CD4-positive, alpha-beta T cell (primary cell): ENCODE results near the gene TYR. TPM values are rescaled to one million over a fixed set of nuclear protein-coding genes. Genes with fewer than 3 reads are reported as not detected.
"Not testable (repeated sequence)": the region's sequence is repeated elsewhere in the genome, so short reads cannot be mapped to it uniquely, and the experiment has no call there.

Experiments used
- ATAC-seq: fragments of 200-7000 bp; cut with Tn5 transposase; one replicate; pipeline ENCODE4 v1.10.0; 2022; ENCODE audit warnings: mild to moderate bottlenecking; ENCODE audit not compliant: poor library complexity
- CTCF ChIA-PET: fragments of 350-600 bp; sonication (Branson Sonifier 250); formaldehyde crosslinking; loops from one replicate; lab custom pipeline; 2021; ENCODE audit warnings: antibody characterized with exemption, inconsistent platforms; lab: Charles Lee
- POLR2A ChIA-PET: fragments of 350-600 bp; sonication (Branson Sonifier 250); formaldehyde crosslinking; loops from one replicate; lab custom pipeline; 2021; ENCODE audit warnings: antibody characterized with exemption, inconsistent platforms; lab: Charles Lee
- DNase-seq, 14 experiments: peaks; one replicate each; pipeline ENCODE4 v3.0.0-alpha.2; 2013 to 2020; ENCODE audit warnings: mixed read lengths in 2 of 14
- H3K27ac ChIP-seq, 2 donors: one replicate each; pipeline versions ENCODE4 v1.5.1 to v1.7.0; 2013; ENCODE audit warnings: low read length in 2 of 2, low read depth in 1 of 2, mild to moderate bottlenecking in 1 of 2
- H3K27me3 ChIP-seq, 2 experiments: 1 replicate in 1 of 2; 2 replicates in 1 of 2; pipeline versions ENCODE4 v1.6.1 to v1.7.0; 2013; ENCODE audit warnings: low read length in 2 of 2, control low read depth in 1 of 2, mild to moderate bottlenecking in 1 of 2, moderate library complexity in 1 of 2; ENCODE audit not compliant: insufficient read depth in 2 of 2, control insufficient read depth in 1 of 2
- H3K36me3 ChIP-seq: one replicate; pipeline ENCODE4 v1.6.1; 2013; ENCODE audit warnings: low read length, control low read depth; ENCODE audit not compliant: insufficient read depth
- H3K4me1 ChIP-seq: one replicate; pipeline ENCODE4 v1.6.1; 2013; ENCODE audit warnings: low read length, control low read depth; ENCODE audit not compliant: insufficient read depth
- H3K4me3 ChIP-seq: one replicate; pipeline ENCODE4 v1.5.1; 2013; ENCODE audit warnings: mild to moderate bottlenecking, low read length, moderate library complexity
- H3K9me3 ChIP-seq, 2 experiments: 1 replicate in 1 of 2; 2 replicates in 1 of 2; pipeline versions ENCODE4 v1.6.1 to v1.7.0; 2013; ENCODE audit warnings: low read length in 2 of 2, mild to moderate bottlenecking in 2 of 2, control low read depth in 1 of 2, moderate library complexity in 1 of 2; ENCODE audit not compliant: control insufficient read depth in 1 of 2, insufficient read depth in 1 of 2
- H3K27ac Mint-ChIP-seq: one replicate; pipeline ENCODE4 v1.8.0; 2020; ENCODE audit warnings: mixed read lengths
- H3K27me3 Mint-ChIP-seq: one replicate; pipeline ENCODE4 v1.8.0; 2021; ENCODE audit warnings: mixed read lengths
- H3K36me3 Mint-ChIP-seq: one replicate; pipeline ENCODE4 v1.8.0; 2021; ENCODE audit warnings: low read depth, mixed read lengths
- H3K4me1 Mint-ChIP-seq: one replicate; pipeline ENCODE4 v1.8.0; 2021; ENCODE audit warnings: low read depth, mixed read lengths
- H3K4me3 Mint-ChIP-seq: one replicate; pipeline ENCODE4 v1.8.0; 2020; ENCODE audit warnings: mild to moderate bottlenecking, mixed read lengths
- H3K9me3 Mint-ChIP-seq: one replicate; pipeline ENCODE4 v1.8.0; 2020; ENCODE audit warnings: mixed read lengths
- CTCF ChIP-seq: fragments of 200-600 bp; IDR thresholded peaks from one replicate; pipeline ENCODE4 v1.8.0; 2022; ENCODE audit warnings: antibody characterized with exemption, mild to moderate bottlenecking
- intact Hi-C, 2 experiments: fragments of 100-400 bp; cut with DNase I in 1 of 2; cut with micrococcal nuclease in 1 of 2; formaldehyde crosslinking; loops; one replicate each; pipeline versions ENCODE4 v1.15.1 to v1.9.0; 2023 to 2025; cut with DNase I, micrococcal nuclease
- total RNA-seq, 174 experiments: library from RNA in 2 of 174; stranded (reverse) in 2 of 174; gene quantifications; one replicate each; pipeline ENCODE4 v1.2.3 and lab custom pipeline; 2021 to 2026

The TYR gene
- total RNA-seq, 2 experiments from 2014 or later: not detected

- ATAC-seq (no peak), DNase-seq (no peak)
- Histone ChIP-seq H3K4me1 (no peaks in the 10 kb centered on the region), H3K4me3 (no peak overlapping the region), H3K27me3 (no peaks in the 10 kb centered on the region), H3K27ac (no peak overlapping the region), H3K9me3 (no peaks in the 10 kb centered on the region), H3K36me3 (no peaks in the 10 kb centered on the region)
- Mint-ChIP-seq H3K27me3 (no peaks in the 10 kb centered on the region), H3K36me3 (no peaks in the 10 kb centered on the region), H3K4me1 (no peaks in the 10 kb centered on the region), H3K27ac (no peak overlapping the region), H3K4me3 (no peak overlapping the region), H3K9me3 (no peaks in the 10 kb centered on the region)
- intact Hi-C loops: no loop called here
- POLR2A ChIA-PET: no interaction called here
- CTCF ChIA-PET: no interaction called here
- TF ChIP-seq CTCF: no peak
These were observed 101.5 kb downstream of the TYR start for GRCh38 chr11:89279176-89279575.

- POLR2A ChIA-PET, H3K4me3 Mint-ChIP-seq, H3K27me3 Mint-ChIP-seq, DNase-seq, H3K27ac Mint-ChIP-seq, H3K36me3 Mint-ChIP-seq, H3K27me3 ChIP-seq, H3K4me1 Mint-ChIP-seq, H3K4me1 ChIP-seq, H3K9me3 ChIP-seq, H3K27ac ChIP-seq, ATAC-seq, H3K9me3 Mint-ChIP-seq, intact Hi-C loops, H3K36me3 ChIP-seq, H3K4me3 ChIP-seq, CTCF ChIA-PET: not testable (repeated sequence)
These were observed 103.5 kb downstream of the TYR start for GRCh38 chr11:89281032-89281677.

- H3K9me3 ChIP-seq, ATAC-seq, H3K9me3 Mint-ChIP-seq, H3K36me3 ChIP-seq, H3K4me1 ChIP-seq, CTCF ChIA-PET, H3K27me3 Mint-ChIP-seq, POLR2A ChIA-PET, H3K27me3 ChIP-seq, intact Hi-C loops, H3K27ac ChIP-seq, H3K4me3 ChIP-seq, H3K36me3 Mint-ChIP-seq, H3K4me3 Mint-ChIP-seq: not testable (repeated sequence)
- Mint-ChIP-seq H3K4me1 (peaks cover 18% of the 10 kb centered on the region), H3K27ac (peak overlapping the region; percentile 31)
- peak in 2 of 14 experiments; percentile 5 to 6 for DNase-seq
These were observed 108.9 kb downstream of the TYR start for GRCh38 chr11:89286601-89287000.

GRCh38 chr11:89288004-89288403, 110.3 kb downstream of the TYR start:
- H3K4me1 ChIP-seq, H3K4me3 ChIP-seq, POLR2A ChIA-PET, H3K36me3 Mint-ChIP-seq, H3K27me3 ChIP-seq, ATAC-seq, H3K27ac Mint-ChIP-seq, intact Hi-C loops, H3K9me3 Mint-ChIP-seq, H3K27me3 Mint-ChIP-seq, H3K9me3 ChIP-seq, H3K36me3 ChIP-seq, H3K27ac ChIP-seq, DNase-seq, H3K4me3 Mint-ChIP-seq: not testable (repeated sequence)
- peaks cover 18% of the 10 kb centered on the region for H3K4me1 Mint-ChIP-seq
- CTCF ChIA-PET: interaction anchor here (0.9 kb wide), 1 partner anchor 25 kb away, joined by 3 read pairs; no protein-coding TSS in a partner anchor
